22Rv1 (cell line): ENCODE data around the gene IGFALS.
A peak's percentile ranks its signal among the peaks of the same experiment; 100 is the strongest.

Experiments used
- ZFX ChIP-seq: fragments of 450-650 bp; IDR thresholded peaks from 2 replicates; pipeline ENCODE4 v1.6.1; 2017; ENCODE audit warnings: antibody characterized with exemption, borderline replicate concordance
- TF ChIP-seq, protein P1 (sequence below): fragments of 450-650 bp; IDR thresholded peaks from 2 replicates; pipeline ENCODE4 v1.5.1; 2017; ENCODE audit warnings: mild to moderate bottlenecking

DNA sequence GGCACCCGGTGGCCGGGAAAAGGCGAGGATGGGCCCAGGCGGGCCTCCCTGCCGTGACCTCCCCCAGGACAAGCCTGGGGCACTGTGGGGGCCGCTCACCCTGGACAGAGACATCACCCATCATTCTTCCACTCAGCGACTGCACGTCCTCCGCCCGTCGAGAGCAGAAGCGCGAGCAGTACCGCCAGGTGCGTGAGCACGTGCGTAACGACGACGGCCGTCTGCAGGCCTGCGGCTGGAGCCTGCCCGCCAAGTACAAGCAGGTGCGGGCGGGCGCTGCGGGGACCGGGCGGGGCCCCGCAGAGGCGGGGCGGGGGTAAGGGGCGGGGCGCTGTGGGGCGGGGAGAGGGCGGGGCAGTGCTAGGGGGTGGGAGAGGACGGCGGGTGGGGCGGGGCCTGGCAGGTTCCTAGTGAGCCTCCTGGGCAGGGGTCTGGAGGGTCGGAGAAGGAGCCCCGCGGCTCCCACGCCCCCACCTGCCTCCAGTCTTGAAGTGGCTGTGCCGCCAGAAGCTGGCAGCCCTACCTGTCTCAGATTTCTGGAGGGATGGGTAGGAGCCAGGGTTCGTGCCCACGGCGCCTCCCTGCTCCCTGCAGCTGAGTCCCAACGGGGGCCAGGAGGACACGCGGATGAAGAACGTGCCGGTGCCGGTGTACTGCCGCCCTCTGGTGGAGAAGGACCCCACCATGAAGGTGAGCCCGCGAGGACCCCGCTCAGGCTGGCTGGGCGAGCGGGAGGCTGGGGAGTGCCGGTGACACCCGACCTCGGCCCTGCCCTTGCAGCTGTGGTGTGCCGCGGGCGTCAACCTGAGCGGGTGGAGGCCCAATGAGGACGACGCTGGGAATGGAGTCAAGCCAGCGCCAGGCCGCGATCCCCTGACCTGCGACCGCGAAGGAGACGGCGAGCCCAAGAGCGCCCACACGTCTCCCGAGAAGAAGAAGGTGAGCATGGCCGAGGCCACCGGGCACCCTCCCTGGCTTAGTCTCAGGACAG is 29.7 kb downstream of the IGFALS start:
- TF ChIP-seq, protein P1, sequence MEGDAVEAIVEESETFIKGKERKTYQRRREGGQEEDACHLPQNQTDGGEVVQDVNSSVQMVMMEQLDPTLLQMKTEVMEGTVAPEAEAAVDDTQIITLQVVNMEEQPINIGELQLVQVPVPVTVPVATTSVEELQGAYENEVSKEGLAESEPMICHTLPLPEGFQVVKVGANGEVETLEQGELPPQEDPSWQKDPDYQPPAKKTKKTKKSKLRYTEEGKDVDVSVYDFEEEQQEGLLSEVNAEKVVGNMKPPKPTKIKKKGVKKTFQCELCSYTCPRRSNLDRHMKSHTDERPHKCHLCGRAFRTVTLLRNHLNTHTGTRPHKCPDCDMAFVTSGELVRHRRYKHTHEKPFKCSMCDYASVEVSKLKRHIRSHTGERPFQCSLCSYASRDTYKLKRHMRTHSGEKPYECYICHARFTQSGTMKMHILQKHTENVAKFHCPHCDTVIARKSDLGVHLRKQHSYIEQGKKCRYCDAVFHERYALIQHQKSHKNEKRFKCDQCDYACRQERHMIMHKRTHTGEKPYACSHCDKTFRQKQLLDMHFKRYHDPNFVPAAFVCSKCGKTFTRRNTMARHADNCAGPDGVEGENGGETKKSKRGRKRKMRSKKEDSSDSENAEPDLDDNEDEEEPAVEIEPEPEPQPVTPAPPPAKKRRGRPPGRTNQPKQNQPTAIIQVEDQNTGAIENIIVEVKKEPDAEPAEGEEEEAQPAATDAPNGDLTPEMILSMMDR, result peak; percentile 21; the same call in 1 of the 2 replicates
- no peak for TF ChIP-seq ZFX
